GM18511 (cell line): ENCODE results near the gene ARHGAP26.
"Not testable (repeated sequence)": the region's sequence is repeated elsewhere in the genome, so short reads cannot be mapped to it uniquely, and the experiment has no call there.

ENCODE experiments used
- ATAC-seq: cut with Tn5 transposase; IDR thresholded peaks from one replicate; pipeline ENCODE4 v1.9.1; 2021; ENCODE audit warnings: mild to moderate bottlenecking, moderate library complexity; ENCODE audit not compliant: unreplicated experiment

ARHGAP26 gene

DNA sequence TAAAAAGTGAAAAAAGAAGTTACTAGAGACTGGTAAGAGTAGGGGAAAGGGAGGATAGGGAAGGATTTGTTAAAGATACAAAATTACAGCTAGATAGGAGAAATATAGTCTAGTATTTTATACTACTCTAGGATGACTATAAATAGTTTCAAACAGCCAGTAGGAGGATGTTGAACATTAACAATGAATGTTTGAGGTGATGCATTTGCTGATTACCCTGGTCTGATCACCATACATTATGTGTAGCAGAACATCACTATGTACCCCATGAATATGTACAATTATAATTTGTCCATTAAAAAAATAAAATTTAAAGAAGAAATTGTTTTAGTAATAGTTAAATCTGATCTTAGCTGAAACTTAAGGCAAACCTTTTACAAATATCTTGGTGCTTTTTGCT, 302.6 kb downstream of the ARHGAP26 start:
- no peak for ATAC-seq

DNA sequence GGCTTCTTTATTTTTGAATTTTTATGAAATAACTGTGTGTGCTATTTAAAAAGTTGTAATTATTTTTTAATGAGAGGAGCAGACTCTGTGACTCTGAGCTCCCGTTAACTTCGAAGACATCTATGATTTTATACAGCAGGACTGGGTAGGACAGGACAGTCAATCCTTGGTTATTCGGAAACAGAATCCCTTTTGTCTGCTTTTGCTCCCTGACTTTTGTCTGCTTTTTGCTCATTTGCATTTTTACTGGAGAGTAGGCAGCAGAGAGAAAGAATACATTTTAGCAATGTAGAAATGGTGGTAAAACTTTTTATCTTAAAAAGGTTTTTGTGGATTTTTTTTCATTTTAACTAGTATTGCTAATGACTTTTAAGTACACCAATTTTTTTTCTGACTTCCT, 303.6 kb downstream of the ARHGAP26 start:
- ATAC-seq, result no peak

DNA sequence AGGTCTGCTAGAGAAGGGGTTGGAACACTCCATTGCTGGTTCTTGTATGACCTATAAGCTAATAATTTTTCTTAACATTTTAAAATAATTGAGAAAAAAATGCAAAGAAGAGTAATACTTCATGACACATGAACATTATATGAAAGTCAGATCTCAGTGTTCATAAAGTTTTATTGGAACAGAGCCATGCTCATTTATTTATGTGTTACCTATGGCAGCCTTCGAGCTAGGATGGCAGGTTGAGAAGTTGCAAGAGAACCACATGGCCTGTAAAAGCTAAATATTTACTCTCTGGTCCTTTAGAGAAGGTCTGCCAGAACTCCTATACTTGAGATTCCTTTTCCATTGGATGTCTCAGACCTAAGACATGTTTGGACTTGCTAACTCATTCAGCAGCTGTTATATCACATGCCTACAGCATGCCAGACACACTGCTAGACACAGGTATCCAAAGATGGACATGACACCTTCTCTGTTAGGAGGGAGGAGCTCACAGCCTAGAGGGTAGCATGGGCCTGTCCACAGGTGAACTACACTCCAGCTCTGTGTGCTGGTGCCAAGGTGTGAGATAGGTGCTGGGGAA, 304.3 kb downstream of the ARHGAP26 start:
- no peak for ATAC-seq

DNA sequence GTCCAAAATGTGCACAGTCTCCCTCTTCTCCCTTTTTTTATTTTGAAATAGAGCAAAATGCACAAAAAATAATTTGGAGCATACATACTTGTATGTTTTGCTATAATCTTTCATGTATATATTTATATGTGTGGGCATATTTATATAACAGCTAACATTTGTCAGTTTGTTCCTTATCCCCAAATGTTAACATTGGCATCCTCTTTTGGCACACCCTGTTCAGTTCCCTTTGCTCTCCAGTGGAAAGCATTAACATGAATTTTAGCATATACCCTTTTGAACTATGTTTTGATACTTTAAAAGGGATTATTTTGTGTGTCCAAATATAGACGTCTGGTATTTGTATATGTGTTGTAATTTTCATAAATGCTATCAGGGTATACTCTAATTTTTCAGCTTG, 306.2 kb downstream of the ARHGAP26 start:
- ATAC-seq, result no peak

DNA sequence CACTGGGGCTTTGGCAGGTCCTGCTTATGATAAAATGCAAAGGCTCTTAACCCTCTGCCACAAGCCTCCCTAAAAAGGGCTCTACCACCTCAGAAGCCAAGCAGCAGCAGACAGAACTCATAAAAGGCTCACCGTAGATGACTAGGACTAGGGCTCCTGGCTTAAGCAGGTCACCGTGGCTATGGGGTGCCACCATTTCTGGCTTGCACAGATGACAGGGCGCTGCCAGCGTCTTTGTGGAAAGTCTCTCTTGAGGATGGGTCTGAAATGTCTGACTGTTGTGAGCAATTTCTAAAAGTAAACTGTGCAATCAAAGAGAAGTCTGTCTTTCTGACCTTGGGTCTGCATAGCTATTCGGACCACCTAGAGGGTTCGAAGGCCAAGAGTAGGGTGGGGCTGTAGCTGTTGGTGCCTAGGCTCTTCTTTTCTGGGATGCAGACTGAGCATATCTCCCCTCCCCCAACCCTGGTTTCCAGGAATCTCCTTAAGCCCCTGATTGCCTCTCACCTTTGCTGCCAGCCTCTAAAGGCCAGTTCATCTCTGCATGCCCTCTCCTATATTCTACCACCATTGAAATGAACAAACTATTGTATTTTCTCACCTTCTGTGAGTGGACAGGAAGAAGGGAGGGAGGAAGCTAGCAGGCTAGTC, 307.4 kb downstream of the ARHGAP26 start:
- no peak for ATAC-seq

DNA sequence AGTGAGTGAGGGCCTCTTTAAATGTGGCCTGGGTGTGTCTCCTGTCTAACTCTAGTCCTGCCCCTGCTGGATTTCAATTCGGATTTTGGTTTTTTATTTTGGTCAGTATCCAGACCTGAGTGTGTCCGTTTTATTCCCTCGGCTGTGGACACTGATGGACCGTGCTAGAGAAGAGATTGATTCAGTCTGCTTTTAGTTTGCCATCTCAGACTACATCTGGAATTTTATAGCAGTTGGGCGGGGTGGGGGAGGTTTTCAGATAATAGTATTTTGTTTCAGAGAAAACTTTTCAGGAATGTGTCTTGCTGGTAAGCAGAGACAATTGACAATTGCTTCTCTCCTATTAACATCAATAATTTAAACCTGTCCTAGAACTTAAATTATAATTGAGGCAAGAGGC, 308.1 kb downstream of the ARHGAP26 start:
- no peak for ATAC-seq

DNA sequence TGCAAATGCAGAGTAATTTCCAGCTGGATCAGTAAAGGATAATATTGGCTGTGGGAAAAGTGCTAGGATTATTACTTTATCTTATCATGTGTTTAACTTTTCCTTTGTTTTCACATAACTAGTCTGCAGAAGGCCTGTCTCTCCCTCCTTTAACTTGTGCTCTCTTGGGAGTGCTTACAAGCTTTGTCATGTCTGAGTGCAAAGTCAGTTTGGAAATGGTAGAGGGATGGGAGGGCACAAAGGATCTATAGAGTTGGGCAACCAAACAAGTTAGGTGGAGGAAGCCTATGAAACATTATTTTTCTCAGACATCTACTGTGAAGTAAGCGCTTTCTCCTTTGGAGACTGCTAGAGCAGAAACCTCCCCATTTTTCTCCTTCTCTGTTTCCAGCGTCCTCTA, 308.8 kb downstream of the ARHGAP26 start:
- ATAC-seq, result no peak

DNA sequence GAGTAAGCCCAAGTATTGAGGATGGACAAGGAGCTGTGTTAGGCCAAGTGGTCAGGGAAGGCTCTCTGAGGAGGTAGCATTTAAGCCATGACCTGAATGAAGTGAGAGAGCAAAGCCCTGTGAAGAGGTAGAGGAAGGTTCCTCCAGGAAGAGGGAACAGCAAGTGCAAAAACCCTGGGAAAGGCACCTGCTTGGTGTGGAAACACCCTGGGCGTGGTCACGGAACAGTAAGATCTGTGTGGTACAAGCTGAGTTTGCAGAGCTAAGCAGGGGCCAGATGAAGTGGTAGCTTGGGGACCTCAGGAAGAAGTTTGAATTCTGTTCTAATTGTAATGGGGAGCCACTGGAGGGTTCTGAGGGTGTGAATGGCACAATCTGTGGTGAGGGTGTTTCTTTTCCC, 310.2 kb downstream of the ARHGAP26 start:
- ATAC-seq, result no peak

DNA sequence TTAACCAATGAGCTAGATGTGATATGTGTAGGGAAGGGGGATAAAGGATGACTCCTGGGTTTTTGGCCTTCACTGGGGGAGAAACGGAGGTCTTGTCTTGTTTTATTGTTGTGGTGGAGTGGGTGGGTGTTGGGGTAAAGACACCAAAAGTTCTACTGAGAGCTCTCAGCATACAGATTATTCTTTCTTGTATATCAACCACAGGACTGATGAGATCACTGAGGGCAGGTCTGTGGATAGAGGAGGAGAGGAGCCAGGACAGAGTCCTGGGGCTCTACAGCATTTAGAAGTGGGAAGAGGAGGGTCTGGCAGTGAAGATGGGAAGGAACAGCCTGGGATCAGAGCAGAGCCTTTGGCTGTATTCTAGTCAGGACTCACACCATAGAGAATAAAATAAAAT, 310.8 kb downstream of the ARHGAP26 start:
- no peak for ATAC-seq

DNA sequence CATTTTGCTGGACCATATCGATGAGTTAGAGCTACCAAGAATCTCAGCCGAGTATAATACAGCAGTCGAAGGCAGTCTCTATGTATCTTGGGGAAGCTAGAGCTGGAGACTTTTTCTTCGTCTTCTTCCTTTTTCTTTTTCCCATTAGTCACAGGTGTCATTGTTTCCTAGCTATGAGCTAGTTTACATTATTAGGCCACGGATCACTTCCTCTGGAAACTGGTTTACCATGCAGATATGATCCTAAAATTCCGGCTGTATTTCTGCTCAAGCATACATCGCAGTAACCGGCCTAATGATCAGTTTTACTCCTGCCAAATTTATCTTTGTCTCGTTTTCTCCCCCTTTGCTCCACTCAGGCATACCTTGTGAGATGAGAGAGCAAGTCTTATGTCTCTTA, 312.8 kb downstream of the ARHGAP26 start:
- ATAC-seq, result no peak

DNA sequence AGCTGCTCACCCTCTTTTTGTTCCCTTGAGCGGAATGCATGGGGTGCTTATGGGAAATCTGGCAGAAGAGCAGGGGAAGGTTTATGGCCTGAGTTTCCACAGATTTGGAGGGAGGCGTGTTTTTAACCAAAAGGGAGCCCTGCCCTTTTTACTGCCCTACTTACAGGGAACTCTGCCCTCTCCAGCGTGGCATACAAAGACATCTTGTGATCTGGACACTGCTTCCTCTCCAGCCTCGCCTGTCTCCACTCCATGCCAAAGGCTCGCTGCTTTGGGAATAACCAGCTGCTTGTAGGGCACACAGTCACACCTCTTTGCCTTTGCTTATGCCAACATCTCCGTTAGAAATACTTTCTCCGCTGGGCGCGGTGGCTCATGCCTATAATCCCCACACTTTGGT, 314.2 kb downstream of the ARHGAP26 start:
- no peak for ATAC-seq

DNA sequence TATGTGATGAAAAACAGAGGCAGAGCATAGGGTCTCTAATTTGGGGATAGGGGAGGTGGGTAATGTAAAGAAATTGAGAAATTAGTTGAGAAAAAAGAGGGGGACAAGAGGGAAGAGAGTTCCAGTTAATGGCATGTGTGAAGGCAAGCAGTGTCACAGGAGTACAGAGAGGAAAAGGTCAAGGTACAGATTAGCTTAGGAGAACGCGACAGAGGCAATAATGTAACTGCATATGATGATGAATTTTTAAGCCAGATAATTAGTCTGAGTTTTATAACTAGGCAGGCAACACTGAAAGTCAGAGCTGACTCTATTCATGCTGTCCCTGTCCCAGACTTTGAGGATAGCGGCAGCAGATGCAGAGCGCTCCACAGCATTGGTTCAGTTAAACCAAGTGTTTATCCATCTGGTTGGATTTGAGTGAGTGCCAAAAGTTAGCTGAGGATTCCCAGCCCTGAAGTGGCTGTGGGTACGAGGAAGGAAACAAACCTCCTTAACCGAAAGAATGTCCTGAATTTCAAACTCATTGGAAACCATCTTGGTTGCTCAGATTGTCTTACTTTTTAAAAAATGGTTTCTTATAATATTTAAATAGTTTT, 315.2 kb downstream of the ARHGAP26 start:
- ATAC-seq, result no peak

DNA sequence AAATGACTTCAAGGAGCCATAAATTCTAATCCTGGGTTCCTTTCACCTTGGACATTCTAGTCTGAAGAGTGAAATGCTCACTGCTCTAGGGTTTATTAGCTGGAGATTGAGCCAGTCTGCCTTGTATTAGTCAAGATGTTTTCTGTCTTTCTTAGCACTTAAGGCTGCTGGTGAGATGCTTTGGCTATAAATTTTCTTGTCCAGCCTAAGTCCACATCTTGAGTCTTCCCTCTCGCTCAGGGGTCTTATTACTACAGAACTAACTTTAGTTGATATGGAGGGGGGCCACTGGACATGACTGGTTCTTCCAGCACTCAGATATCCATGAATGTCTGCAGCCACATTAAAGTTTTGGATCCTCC, 316.4 kb downstream of the ARHGAP26 start:
- ATAC-seq, result no peak

DNA sequence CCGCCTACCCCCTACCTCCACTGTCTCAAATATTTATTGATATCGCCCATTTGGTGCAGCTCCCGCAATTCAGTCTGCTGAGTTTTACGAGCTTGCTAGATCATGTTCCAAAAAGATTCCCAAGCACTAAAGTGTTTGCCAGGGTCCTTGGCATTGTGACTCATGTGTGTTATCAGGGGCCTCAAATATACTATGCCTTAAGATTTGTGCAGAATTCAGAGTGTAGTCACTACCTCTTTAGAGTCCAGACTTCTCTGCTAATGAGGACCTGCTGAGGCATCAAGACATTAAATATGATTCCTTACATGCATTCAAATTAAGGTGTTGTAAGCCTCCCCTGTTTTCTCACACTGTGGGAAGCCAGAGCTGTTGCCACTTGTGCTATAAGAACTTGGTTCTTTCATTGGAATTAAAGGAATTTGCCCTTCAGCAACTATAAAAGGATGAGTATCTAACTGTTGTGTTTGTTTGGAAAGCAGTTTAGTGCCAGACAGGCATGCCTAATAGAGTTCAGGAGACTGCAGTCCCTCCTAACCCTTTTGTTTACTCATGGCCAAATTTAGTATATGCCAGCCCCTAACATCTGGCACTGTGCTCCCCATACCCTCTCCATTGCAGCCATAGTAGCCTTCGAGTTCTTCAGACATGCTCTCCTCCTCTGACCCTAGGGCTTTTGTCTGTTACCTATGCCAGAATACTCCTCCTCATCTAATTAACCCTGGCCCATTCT, 316.9 kb downstream of the ARHGAP26 start:
- ATAC-seq, result no peak

DNA sequence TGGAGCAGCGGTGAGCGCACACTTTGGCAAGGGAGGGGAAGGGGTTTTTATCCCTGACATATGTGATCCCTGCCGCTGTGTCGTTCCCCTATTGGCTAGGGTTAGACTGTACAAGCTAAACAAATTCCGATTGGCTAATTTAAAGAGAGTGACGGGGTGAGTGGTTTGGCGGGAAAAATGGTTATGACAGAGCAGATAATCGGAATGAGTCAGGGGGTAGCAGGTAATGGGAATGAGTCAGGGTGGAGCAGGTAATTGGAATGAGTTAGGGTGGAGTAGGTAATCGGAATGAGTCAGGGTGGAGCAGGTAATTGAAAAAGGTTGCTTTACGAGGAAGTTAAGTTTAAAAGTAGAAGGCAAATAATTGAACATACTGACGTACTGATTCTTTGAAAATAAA, 318.5 kb downstream of the ARHGAP26 start:
- not testable (repeated sequence) for ATAC-seq

DNA sequence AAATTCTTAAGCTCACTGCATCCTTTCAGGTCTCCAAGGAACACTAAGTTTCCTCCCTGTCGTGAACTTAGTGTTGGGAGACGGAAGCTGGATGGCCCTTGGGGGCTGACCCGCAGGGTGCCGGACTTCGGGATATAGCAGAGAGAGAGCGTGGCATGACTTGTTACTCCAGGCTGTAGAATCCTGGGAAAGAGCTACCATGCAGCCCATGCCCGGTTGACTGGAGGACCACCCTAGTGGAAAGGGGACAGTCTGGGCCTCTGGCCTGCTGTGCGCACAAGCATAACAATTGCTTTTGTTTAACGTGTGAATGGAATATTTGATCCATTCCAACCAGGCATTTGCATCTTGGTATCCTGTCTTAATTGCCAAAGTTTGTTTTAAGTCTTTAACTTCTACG, 319.9 kb downstream of the ARHGAP26 start:
- not testable (repeated sequence) for ATAC-seq

DNA sequence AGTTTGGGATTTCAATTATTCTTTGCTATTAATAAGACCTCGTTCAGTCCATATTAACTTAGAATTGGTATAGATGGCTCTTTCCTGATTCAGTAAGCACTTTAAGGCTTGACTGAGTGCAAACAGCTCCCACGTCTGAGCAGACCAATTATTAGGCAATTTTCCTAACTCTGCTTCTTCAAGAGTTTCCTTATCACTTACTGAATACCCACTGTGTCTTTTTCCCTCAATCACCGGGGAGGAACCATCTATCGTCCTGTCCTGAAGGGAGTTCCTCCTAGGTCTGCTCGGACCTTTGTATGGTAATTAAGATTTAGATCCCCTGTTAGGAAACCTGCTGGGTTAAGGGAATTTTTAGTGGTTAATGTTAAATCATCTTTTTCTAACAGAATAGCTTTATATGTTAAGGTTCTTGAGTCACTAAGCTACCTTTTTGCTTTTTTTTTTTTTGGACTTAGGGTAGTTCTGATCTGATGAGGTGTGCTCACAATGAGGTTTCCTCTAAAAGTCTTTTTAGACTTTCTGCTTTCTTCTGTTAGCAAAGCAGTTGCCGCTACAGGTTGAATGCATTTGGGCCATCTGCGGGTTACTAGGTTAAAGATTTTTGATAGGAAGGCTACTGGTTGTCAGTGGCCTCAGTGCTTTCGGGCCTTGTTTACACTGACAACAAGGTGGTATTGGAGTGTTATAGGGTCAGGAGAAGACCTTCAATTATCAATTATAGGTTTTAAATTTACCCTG, 322.7 kb downstream of the ARHGAP26 start:
- ATAC-seq, result not testable (repeated sequence)

DNA sequence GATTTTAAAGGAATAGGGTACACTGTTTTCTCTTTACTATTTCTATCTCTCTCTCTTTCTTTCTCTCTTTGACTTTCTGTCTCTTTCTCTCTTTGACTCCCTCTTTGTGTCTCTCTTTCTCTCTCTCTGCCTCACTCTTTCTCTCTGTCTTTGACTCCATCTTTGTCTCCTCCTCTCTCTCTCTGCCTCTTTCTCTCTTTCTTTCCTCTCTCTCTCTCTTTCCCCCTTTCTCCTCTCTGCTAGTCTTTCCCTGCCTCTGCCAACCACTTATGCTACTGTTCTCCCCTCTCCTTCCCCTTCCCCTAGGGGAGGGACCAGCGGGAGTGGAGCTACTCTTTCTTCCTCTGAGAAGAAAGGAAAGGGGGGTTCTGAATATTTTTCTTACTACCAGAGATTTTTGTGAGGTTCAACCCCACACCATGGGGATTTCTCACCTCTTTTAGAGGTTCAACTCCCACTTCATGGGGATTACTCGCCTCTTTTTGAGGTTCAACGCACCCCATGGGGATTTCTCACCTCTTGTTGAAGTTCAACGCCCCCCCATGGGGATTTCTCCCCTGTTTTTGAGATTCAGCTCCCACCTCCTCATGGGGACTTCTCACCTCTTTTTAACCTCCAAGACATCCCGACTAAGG, 323.4 kb downstream of the ARHGAP26 start:
- ATAC-seq, result no peak

DNA sequence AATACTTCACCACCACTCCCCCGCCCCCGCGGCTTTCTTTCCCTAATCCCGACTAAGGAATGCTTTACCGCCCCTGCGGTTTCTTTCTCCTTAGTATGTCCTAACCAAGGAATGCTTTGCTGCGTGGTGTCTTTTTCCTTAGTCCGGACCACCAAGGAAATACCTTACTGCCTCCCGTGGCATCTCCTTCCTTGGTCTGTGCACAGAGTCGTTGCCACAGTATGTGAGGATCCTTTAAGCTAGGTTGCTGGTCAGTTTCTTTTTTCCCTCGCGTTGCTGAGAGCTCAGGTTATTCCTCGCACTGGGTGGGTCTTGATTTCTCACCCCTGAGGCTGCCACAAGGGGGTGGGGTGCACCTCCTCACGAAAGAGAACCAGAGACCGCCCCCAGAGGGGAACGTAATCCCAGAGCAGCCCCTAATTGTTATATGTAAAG, 323.9 kb downstream of the ARHGAP26 start:
- ATAC-seq, result no peak

DNA sequence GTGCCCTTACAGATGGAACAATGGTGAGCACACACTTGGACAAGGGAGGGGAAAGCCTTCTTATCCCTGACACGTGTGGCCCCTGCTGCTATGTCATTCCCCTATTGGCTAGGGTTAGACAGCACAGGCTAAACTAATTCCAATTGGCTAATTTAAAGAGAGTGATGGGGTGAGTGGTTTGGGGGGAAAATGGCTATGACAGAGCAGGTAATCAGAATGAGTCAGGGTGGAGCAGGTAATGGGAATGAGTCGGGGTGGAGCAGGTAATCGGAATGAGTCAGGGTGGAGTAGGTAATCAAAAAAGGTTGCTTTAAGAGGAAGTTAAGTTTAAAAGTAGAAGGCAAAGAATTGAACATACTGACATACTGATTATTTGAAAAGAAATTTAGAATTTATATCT, 324.4 kb downstream of the ARHGAP26 start:
- not testable (repeated sequence) for ATAC-seq

DNA sequence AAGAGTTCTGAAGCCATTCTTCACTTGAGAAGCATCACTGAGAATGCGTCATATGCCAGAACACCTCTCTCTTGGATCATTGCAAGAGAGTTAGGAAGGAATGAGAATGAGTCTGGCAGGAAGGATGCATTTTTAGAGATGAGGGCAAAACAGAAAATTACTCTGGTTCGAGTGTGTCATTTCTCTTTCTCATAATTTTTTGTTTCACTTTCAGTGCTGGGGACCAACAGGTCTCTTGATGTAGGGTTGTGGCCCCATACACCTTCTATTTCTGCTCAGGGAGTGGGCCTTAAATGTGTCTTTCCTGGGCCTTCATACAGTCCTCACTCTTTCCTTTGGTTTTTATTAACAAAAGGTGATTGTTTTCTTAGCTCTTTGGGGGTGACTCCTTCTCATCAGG, 330.9 kb downstream of the ARHGAP26 start:
- ATAC-seq, result peak; percentile 92
